HG03378 (cell line): ENCODE measurements around the gene ZNHIT3.

Experiments used
- ATAC-seq: cut with Tn5 transposase; IDR thresholded peaks from one replicate; pipeline ENCODE4 v1.9.1; 2021; ENCODE audit warnings: mild to moderate bottlenecking, moderate library complexity; ENCODE audit not compliant: unreplicated experiment

ZNHIT3 gene

DNA sequence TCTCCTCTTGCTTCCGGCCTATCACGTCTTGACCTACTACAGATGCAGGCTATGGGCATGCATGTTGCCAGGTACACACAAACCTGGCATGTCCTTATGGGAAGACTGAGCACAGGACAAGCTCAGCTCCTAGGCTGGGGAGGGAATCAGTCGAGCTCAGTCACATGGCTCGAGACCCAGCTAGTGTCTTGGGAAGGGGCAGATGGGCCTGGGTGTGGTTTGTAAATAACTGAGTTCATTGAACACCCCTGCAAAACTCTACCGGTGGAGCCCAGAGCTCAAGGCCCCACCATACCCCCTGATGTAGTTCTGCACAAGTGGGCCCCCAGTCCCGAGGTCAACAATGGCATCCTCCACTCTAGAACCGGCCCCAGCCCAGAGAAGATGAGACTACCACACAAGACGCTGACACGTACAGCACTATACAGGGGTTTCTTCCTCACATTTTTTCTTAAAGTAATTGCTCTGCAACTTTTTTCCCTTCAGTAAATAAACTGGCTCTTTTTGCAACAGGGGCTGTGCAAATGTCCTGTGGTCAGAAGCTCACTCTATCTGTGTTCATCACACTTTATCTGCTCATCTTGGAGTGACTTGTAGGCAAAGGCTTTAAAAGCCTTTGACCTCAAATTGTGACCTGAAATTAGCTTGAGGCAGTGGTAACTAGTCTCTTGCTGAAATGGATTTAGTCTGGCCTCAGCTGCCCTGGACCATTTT is 22.9 kb downstream of the ZNHIT3 start:
- ATAC-seq: no peak

DNA sequence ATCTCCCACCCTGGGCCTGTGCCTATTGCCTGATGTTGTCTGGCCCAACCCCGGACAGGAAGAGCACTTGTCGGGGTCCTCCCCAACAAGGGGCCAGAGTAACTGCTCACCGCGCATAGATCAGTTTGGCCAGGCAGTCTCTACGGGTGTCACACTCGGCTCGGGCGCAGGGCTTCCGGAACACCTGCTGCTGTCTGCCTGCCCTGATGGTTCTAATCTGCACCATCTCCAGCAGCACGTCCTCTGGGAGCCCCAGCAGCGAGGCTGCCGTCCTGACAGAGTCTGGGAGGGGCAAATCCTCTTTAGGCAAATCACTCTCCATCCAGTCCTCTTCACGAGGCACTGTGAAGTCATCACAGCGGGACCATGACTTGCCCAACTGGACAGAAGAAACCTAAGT is 24.2 kb downstream of the ZNHIT3 start:
- no peak for ATAC-seq

DNA sequence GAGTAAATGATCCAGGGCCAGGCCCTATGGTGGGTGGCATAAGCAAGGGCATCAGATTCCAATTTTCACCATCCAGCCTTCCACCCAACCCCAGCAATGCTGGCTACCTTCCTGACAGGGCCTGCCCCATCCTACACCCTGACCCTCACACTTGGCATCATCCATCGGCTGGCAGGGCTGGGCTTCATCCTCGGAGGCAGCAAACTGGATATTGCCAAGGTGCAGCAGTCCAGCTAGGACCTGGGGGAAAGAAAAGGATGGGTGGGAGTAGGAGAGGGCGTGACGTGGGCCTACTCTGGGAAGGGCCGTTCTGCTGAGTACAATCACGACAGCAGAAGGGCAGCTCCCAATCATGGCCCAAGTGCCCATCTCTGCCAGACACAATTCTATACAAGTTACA is 24.7 kb downstream of the ZNHIT3 start:
- no peak for ATAC-seq

DNA sequence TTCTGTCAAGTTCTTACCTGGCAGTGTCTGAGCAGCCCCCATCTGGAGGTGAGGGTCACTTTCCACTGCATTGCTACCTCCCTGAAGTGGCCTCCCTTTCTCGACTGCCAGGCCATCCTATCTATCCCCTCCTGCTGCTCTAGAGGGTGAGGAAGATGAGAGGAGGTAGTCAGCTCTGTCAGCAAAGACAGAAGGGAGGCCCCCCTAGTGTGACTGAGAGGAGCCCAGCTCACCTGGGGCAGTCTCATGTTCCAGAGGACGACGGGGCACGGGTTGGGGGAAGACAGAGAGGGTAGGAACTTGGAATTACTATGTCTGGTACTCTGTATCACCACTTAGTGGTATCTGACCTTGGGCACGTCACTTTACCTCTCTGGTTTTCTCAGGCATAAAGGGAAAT is 26.2 kb downstream of the ZNHIT3 start:
- ATAC-seq: no peak

DNA sequence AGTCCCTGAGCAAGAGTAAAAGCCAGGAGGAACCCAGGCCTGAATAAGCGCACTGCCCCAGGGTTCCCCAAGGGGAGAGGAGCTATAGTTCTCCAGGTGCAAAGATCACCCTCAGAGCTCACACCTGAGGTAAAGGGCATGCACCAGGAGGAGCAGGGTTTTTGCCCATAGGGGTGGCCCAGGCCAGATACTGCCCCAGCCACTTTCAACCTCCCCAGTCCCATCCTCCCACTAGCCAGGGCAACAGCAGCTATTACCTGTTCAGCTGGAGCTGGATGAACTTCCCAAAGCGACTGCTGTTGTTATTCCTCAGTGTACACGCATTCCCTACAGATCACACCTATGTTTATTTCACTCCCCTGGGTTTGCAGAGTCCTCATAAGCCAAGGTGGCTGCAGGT is 28.4 kb downstream of the ZNHIT3 start:
- ATAC-seq: no peak

DNA sequence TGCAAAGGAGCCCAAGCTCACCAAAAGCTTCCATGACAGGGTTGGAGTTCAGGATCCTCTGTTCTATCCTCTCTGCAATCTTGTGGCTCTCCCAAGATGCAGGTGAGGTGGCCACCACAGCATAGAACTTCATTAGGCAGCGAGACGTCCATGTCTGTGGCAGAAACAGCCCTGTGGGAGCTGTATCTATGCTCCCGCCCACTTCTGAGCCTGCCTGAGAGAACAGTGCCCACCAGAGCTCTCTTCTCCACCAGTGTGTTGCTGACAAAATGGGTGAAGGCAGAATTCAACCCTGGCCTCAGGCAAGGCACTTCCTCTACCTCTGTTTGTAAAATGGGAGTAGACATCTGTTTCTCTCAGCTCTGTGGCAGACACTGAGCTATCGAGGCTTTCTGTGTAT is 29.4 kb downstream of the ZNHIT3 start:
- ATAC-seq: no peak

DNA sequence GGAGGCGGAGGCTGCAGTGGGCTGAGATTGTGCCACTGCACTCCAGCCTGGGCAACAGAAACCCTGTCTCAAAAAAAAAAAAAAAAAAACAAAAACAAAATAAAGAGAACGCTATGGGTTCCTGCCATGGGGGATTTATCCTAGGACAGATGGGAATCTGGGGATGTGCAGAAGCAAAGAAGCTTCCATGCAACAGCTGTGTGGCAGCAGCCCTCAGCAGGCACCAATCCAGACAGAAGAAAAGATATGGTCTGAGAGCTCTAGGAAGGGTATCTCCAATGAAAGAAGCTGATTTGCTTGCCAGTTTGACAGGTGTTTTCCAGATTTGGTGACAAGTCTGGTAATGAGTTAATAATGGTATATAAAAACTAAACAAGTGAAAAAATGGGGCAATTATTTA is 36.6 kb downstream of the ZNHIT3 start:
- no peak for ATAC-seq

DNA sequence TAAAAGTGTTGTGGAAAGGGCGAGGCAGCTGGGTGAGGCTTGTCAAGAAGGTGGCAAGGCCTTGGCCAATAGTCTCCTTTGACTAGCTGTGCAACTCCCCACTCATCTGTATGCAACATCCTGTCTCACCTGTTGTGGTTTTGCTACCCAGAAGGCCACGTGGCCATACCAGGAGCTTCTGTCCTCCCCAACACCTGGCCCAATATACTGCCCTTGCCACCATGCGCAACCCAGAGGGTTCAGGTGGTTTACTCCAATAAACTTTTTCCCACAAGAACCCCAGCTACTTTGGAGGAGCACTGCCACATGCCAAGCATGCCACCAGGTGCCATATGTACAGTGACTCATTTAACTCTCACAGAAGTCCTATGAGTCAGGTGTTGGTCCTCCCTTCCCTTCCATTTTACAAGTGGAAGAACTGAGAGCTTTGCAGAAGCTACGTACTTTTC is 38.0 kb downstream of the ZNHIT3 start:
- ATAC-seq: no peak

DNA sequence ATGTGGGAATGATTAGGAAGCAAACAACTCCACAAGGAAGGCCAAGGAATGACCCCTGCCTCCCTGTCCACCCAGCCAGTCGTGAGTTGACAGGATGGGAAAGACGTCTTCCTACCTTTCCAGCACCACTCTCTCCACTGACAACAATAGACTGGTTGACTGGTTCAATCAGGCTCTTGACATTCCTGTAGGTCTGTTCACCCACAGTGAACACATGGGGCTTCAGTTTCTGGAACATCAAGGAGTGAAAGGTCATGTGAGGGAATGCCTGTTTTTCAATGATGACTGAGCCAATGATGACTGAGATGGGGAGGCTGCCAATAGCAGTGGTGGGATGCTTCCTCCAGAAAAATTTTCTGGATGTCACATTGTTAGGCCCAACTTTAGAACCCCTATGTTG is 38.6 kb downstream of the ZNHIT3 start:
- ATAC-seq: no peak

DNA sequence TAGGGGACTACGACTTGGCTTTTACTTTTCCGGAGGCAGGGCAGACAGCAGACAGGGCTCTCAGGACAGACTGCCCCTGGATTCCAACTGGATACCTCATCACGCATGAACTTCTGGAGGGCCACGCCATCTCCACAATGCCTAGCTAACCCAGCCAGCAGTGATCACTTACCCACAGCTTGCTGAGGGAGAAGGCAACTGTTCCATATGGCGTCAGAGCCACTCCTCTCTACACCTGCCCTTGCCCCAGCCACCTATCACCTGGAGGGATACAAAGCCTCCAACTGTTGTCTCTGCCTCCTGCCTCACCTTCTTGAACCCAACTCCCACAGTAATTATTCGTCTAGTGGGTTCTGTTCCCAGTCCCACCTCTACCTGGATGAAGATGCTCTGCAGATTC is 39.4 kb downstream of the ZNHIT3 start:
- no peak for ATAC-seq

DNA sequence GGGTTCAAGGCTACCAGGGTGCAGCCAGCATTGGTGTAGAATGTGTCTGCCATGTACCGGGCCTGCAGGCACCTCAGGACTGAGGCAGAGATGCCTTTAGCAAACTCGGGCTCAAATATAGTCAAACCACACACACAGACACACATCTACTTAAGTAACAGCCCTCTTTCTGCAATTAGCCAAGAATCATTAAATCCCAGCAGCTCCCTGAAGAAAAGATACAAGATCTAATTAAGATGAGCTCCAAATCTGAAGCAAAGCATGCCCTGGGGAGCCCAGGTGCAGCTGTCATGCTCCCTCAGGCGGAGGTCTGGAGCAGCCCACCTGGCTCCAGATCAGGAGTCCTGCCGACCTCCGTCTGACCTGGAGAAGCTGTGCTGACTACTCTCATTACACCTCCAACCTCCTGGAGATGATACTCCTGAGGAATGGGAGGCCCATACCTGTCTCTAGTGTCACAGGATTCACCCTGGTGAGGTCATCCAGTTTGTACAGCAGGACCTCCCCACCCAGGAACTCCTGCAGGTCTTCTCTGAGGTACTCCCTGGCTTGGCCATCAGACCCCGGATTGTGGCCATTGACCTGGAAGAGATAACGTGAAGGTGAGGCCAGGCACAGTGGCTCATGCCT is 41.3 kb downstream of the ZNHIT3 start:
- ATAC-seq: no peak

DNA sequence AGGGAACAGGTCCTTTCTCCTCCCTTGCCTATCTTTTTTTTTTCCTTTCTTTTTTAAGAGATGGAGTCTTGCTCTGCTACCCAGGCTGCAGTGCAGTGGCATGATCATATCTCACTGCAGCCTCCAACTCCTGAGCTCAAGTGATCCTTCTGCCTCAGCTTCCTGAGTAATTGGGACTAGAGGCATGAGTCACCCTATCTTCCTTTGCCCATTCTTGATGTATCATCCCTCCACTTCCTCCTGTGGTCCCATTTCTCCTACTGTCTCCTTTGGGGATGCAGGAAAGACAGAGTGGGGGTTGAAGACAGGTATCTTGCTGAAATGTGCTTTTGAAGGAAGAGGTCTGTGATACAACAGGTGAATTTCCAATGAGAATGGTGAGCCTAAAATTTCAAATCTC is 42.6 kb downstream of the ZNHIT3 start:
- ATAC-seq: no peak

DNA sequence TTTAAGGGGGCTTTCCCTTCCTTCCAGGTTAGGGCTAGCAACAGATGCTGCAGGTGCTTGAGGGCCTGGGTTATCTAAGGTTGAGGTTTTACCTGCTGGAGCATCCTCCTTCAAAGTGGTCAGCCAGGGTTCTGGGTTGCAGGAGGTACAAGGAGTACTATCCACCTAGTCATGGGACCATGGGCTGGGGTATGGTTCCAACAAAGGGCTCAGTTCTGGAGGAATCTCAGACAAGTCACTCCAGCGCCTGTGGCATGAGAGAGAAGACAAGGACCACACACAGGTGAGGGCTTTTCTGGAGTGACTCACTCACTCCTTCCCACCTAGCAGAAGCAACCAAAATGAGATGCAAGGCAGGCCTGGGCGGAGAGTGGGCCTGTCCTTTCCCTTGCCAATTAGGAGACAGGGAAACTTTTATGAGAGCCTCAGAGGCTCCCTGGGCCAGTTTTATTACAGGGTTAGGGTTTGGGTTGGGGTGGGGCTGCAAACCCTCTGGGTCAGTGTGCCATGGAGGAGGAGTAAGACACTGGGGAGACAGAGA is 46.0 kb downstream of the ZNHIT3 start:
- no peak for ATAC-seq

DNA sequence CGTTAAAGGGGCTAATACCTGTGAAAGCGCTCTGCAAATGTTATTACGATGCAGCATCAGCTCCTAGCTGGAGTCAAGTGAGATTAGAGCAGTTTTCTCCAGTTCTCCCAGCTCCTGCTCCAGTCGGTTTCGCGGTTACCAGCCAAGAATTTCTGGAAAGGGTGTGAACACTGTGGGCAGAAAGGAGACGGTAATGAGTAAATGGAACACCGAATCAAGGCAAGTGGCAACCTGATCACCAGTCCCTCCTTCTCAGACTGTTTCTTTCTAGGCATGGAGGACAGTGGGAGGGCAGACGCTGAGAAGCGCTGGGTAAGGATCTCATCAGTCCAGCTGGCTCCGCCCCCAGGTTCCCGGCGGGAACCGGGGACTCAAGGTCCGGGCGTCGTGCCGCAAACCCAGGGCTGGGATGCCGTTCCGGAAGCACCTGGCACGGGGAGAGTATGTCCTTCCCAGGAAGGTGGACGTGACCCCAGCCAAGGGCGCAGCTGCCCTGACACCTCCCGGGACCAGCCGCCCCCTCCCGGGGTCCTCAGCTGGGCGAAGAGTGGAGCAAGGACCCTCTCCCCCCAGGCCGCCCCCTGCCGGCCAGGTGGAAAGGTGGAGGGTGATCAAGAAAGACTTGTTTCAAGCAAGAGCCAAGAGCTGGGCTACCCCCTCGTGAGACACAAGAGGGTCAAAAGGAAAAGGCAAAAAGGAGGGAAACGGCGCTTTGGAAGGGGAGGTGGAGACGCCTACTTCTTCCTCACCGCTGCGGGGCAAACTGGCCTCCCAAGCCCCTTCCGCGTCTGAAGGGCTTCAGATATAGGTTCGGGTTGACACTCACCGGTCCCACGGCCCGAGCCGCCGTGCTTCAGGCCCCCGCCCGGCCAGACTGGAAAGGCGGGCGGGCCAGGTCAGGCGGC is 47.7 kb downstream of the ZNHIT3 start:
- ATAC-seq: peak; percentile 22

DNA sequence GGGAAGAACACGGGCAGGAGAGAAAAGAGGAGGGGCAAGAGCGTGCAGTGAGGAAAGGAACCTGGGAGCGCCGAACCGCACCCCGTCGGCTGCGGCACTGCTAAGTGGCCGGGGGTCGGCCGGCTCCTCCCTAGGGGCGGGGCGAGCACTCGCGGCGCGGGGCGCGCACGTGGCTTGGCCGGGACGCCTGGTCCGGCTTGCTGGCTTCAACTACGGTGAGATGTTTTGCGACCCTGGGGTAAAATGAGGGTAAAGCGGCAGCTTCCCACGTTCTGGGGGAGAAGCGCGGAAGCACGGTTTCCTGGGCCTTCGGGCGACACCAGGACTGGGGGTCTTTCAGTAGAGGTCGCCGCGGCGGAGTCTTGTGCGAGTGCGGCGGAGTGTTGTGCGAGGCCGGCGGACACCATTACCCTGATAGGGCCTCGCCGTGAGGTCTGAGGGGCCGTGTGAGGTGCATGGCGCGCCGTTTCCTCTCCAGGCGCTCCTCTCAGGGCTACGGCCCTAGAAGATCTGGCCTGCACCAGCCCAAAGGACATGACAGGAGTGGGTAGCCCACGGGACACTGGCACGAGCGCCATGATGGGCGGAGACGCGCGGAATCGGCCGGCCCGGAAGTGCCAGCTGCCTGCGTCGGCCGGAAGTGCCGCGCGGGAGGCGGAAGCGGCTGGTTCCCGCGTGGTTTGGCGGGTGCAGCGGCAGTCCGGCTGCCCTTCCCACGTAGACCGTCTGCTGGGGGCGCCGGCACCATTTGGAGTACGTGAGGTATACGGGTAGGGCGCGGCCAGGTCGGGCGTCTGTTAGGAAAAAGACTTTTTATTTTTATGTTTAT is 48.6 kb downstream of the ZNHIT3 start, which contains the start of the genes MYO19 and PIGW:
MYO19 (minus strand) TSS at position 29 of the 829 bp plus-strand sequence. CDS start 2,330 bp downstream, outside the sequence.
PIGW (plus strand) TSS at position 148 of the 829 bp plus-strand sequence. CDS start 2,115 bp downstream, outside the sequence.
- ATAC-seq: peak; percentile 46

DNA sequence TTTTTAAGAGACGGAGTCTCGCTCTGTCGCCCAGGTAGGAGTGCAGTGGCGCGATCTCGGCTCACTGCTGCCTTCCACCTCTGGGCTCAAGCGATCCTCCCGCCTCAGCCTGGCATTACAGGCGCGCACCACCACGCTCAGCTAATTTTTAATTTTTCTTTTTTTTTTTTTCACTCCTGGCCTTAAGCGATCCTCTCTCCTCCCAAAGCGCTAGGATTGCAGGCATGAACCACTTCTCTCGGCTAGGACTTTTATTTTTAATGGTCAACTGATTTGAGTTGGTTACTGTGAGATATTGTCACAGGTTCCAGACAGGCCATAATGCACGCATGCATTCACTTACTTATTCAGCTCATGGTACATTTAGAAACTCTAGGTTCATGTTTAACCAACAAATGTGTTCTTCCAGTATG is 49.2 kb downstream of the ZNHIT3 start:
- ATAC-seq: no peak

DNA sequence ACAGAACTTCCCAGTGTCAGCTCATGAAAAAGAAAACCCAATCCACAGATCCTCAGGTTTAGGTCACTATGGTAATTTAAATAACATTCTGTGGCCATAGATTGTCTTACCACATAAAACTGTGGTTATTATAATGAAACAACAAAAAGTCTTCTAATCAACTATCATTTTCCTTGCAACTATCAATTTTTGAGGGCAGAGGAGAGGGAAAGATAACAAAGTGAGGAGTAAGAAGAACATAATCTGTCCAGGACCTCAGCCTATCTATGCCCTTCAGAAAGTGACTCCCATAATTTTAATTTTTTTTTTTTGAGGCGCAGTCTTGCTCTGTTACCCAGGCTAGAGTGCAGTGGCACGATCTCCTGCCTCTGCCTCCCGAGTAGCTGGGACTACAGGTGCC is 54.2 kb downstream of the ZNHIT3 start:
- ATAC-seq: no peak

DNA sequence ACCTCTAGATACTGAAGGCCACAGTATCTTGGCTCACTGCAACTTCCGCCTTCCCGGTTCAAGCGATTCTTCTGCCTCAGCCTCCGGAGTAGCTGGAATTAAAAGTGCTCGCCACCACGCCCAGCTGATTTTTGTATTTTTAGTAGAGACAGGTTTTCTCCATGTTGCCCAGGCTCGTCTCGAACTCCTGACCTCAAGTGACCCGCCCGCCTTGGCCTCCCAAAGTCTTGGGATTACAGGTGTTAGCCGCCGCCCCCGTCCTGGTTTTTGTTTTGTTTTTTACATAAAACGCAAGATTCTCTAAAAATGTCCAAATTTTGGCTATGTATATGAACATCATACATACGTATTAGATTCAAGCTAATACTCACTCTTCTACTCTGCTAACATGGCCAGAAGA is 56.3 kb downstream of the ZNHIT3 start:
- no peak for ATAC-seq

DNA sequence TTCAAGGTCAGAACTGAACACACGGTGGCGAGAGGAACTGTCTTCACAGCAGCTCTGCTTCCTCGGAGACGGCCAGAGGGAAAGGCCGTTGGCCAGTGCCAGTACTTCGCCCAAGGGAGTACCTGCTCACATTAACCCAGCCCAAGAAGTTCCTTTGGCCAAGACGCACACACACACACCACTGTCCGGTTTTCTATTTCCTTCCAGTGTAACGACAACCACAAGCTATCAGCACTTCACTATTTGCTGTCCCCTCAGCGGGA is 57.5 kb downstream of the ZNHIT3 start:
- peak; percentile 14 for ATAC-seq

DNA sequence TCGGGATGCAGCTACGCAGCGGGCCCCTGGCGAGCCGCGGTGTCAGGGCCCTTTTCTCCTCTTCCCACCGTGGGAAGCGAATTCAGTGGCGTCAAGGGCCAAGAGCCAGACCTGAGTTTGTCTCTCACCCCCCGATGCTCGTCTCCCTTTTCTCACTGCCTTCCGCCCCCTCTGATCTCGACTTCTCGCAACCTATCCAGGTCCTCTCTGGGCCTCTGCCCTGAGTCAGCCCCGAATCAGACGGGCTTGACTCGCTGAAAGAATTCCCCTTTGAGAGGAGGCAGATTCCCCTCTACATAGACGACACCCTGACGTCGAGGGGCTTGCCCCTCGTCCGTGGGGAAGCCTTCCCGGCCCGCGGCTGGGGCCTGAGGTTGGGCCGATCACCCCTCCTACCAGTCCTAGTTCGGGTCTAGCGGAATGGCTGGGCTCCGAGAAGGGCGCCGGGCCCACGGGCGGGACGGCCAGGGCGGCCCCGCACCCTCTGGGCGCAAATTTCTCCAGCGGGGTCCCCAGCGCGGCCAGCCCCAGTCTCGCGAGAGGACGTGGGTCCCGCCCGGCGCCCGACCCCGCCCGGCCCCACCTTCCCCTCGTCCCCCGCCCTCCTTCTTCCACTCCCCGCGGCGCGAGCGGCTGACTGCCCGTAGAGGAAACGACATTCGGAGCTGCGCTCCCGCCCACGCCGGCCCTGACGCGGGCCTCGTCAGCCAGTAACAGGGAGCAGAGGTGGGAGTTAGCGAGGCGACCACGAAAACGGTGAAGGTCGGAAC is 58.0 kb downstream of the ZNHIT3 start, which contains the start of gene GGNBP2:
GGNBP2 (plus strand) TSS at position 613 of the 770 bp plus-strand sequence. CDS start 806 bp downstream, outside the sequence.
- peak; percentile 32 for ATAC-seq
